HEK293T (cell line): ENCODE data around the gene ERCC6L2.

Experiments used
- ARNT ChIP-seq: fragments of 450-650 bp; IDR thresholded peaks from 2 replicates; pipeline ENCODE4 v1.6.1; 2017; ENCODE audit warnings: mild to moderate bottlenecking
- BHLHE40 ChIP-seq: fragments of 450-650 bp; IDR thresholded peaks from 2 replicates; pipeline ENCODE4 v1.6.1; 2016; ENCODE audit warnings: mild to moderate bottlenecking, moderate library complexity, borderline replicate concordance
- FOXK2 ChIP-seq: fragments of 450-650 bp; IDR thresholded peaks from 2 replicates; pipeline ENCODE4 v1.6.1; 2016; ENCODE audit warnings: mild to moderate bottlenecking
- FOXM1 ChIP-seq: fragments of 450-650 bp; IDR thresholded peaks from 2 replicates; pipeline ENCODE4 v1.6.1; 2017; ENCODE audit warnings: mild to moderate bottlenecking, borderline replicate concordance
- HDGF ChIP-seq: fragments of 450-650 bp; IDR thresholded peaks from 2 replicates; pipeline ENCODE4 v1.6.1; 2017; ENCODE audit warnings: antibody characterized with exemption, borderline replicate concordance
- NFRKB ChIP-seq: fragments of 450-650 bp; IDR thresholded peaks from 2 replicates; pipeline ENCODE4 v1.6.1; 2016; ENCODE audit warnings: mild to moderate bottlenecking, moderate library complexity
- SP1 ChIP-seq: fragments of 450-650 bp; IDR thresholded peaks from 2 replicates; pipeline ENCODE4 v1.6.1; 2017
- SUZ12 ChIP-seq: fragments of 450-650 bp; IDR thresholded peaks from 2 replicates; pipeline ENCODE4 v1.6.1; 2016; ENCODE audit warnings: mild to moderate bottlenecking
- TARDBP ChIP-seq: fragments of 450-650 bp; IDR thresholded peaks from 2 replicates; pipeline ENCODE4 v1.6.1; 2016
- ZNF384 ChIP-seq: fragments of 450-650 bp; IDR thresholded peaks from 2 replicates; pipeline ENCODE4 v1.6.1; 2016
- TF ChIP-seq, protein P1 (sequence below): fragments of 450-650 bp; IDR thresholded peaks from 2 replicates; pipeline ENCODE4 v1.6.1; 2016

DNA sequence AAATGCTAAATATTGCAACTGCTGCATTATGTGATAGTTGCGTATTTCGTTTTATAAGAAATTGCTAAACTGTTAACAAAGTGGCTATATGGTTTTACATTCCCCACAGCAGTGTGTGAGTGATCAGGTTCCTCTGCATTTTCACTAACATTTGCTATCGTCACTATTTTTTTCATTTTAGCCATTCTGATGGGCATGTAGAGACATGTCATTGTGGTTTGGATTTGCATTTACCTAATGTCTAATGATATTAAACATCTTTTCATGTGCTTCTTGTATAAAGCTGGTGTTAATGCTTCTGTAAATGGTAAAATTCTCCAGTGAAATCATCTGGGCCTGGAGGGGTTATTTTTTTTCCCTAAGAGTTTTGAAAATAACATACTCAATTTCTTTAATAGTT is 61.6 kb downstream of the ERCC6L2 start:
- TF ChIP-seq HDGF (no peak), SUZ12 (no peak), SP1 (no peak), TARDBP (no peak), FOXK2 (no peak), ARNT (no peak), BHLHE40 (no peak), FOXM1 (no peak), ZNF384 (no peak), NFRKB (no peak)
- TF ChIP-seq, protein P1, sequence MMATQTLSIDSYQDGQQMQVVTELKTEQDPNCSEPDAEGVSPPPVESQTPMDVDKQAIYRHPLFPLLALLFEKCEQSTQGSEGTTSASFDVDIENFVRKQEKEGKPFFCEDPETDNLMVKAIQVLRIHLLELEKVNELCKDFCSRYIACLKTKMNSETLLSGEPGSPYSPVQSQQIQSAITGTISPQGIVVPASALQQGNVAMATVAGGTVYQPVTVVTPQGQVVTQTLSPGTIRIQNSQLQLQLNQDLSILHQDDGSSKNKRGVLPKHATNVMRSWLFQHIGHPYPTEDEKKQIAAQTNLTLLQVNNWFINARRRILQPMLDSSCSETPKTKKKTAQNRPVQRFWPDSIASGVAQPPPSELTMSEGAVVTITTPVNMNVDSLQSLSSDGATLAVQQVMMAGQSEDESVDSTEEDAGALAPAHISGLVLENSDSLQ: no peak
